ENCODE measurements around the gene RAB34. TPM values are rescaled to one million over a fixed set of nuclear protein-coding genes. Genes with fewer than 3 reads are reported as not detected.

Gene RAB34
- total and polyA plus RNA-seq, 9 of the 15 experiments (the other 6 are each of a cell fraction or from before 2014, with no cell fraction given) = 0.07 to 3.8 (median 0.46) TPM; not detected in 1

GRCh38 chr17:28725660-28726225 is 8.1 kb upstream of the RAB34 start (continued):
- 0 out of 2 replicates have a peak, but pooled peaks have one; percentile 13 for TF ChIP-seq ELK3 (CRISPR knock-in tag; IDR thresholded peaks at IDR 0.05)
- TF ChIP-seq HNRNPL (IDR thresholded peaks at IDR 0.05; ENCODE audit: low read depth, low read length) = peak; percentile 90
- TF ChIP-seq ETV1 (tag; conservative IDR thresholded peaks at IDR 0.05; ENCODE audit: low read depth) = peak; percentile 28; the same call in 1 of the 2 replicates
- TF ChIP-seq ZNF449 (CRISPR knock-in tag; IDR thresholded peaks at IDR 0.05) = 0 out of 2 replicates have a peak, but pooled peaks have one; percentile 37
- TF ChIP-seq HDAC1 (IDR thresholded peaks at IDR 0.05) = peak in 1 of 2 experiments; percentile 91; a peak in 2 of 4 replicates
- peak; percentile 94 for TF ChIP-seq PCBP1 (IDR thresholded peaks at IDR 0.05; ENCODE audit: low read depth, low read length, poor library complexity, severe bottlenecking)
- peak; percentile 88 for TF ChIP-seq RBBP5 (IDR thresholded peaks at IDR 0.05; ENCODE audit: borderline replicate concordance, insufficient read depth, low read length, poor library complexity, severe bottlenecking)
- TF ChIP-seq ZNF354B (CRISPR knock-in tag; IDR thresholded peaks at IDR 0.05) = no peak
- peak in 1 of 2 experiments; percentile 73; a peak in 1 of 4 replicates for TF ChIP-seq TEAD1 (CRISPR knock-in tag; IDR thresholded peaks at IDR 0.05)
- 0 out of 2 replicates have a peak, but pooled peaks have one; percentile 53 for TF ChIP-seq SREBF2 (CRISPR knock-in tag; IDR thresholded peaks at IDR 0.05)
- TF ChIP-seq NFXL1 (CRISPR knock-in tag; IDR thresholded peaks at IDR 0.05) = no peak
- peak; percentile 37 for TF ChIP-seq CBX5 (IDR thresholded peaks at IDR 0.05; ENCODE audit: borderline replicate concordance, low read depth)
- TF ChIP-seq SP2 (IDR thresholded peaks at IDR 0.05; ENCODE audit: extremely low read depth, low read depth, low read length, poor library complexity, severe bottlenecking) = peak; percentile 3
- TF ChIP-seq TARDBP (IDR thresholded peaks at IDR 0.05) = peak; percentile 21; the same call in 1 of the 2 replicates
- TF ChIP-seq KDM5B (IDR thresholded peaks at IDR 0.05; ENCODE audit: insufficient replicate concordance, low read depth, low read length) = peak; percentile 33
- peak; percentile 64; the same call in 1 of the 2 replicates for TF ChIP-seq NFRKB (IDR thresholded peaks at IDR 0.05; ENCODE audit: low read depth)
- TF ChIP-seq L3MBTL2 (IDR thresholded peaks at IDR 0.05) = peak; percentile 95
- peak; percentile 77; the same call in 1 of the 2 replicates for TF ChIP-seq RFX7 (CRISPR knock-in tag; IDR thresholded peaks at IDR 0.05)
- TF ChIP-seq ESRRA (IDR thresholded peaks at IDR 0.05; ENCODE audit: borderline replicate concordance, low read depth) = peak; percentile 47
- peak; percentile 24; the same call in 1 of the 2 replicates for TF ChIP-seq ZBTB43 (CRISPR knock-in tag; IDR thresholded peaks at IDR 0.05)
- TF ChIP-seq CREM (IDR thresholded peaks at IDR 0.05; ENCODE audit: low read depth) = peak; percentile 60
- peak; percentile 47 for TF ChIP-seq SMAD1 (IDR thresholded peaks at IDR 0.05; ENCODE audit: low read depth, low read length, partially characterized antibody)
- no peak for TF ChIP-seq NFE2 (IDR thresholded peaks at IDR 0.05; ENCODE audit: low read depth)
- TF ChIP-seq THRA (IDR thresholded peaks at IDR 0.05) = no peak
